Posterior vena cava (tissue), 2 donors: Measurements from ENCODE around the gene ALDOA. TPM values are rescaled to one million over a fixed set of nuclear protein-coding genes. Genes with fewer than 3 reads are reported as not detected.

Experiments used
- DNase-seq: peaks from one replicate; pipeline ENCODE4 v3.0.0-alpha.2; 2020; ENCODE audit warnings: low spot score
- intact Hi-C, 2 donors: fragments of 100-400 bp; cut with DNase I; formaldehyde crosslinking; loops; one replicate each; pipeline versions ENCODE4 v1.14.1 to v1.14.2; 2022 to 2023
- total RNA-seq, 2 donors: library from RNA; stranded (reverse); fragmentation: NEBNext Ultra II Directional; extraction: Animal tissue kit (Norgen Biotek cat#: 25700); gene quantifications; one replicate each; pipeline ENCODE4 v1.2.1, GENCODE V29; 2021
- donor health status: DM: yes; HTN: yes; CAD: no.
- donor health status: DM: yes; HTN: yes; CAD: no.

ALDOA gene
- total RNA-seq, 2 donors from 2014 or later = 937 to 987 TPM

GRCh38 chr16:30065943-30066760, 592 bp downstream of the ALDOA start:
- intact Hi-C loops = no loop called here

GRCh38 chr16:30066761-30067583, 1.4 kb downstream of the ALDOA start:
- peak; percentile 83 for DNase-seq

More at GRCh38 chr16:30065943-30066760, 592 bp downstream of the ALDOA start:
- DNase-seq = no peak

GRCh38 chr16:30067584-30067916, 2.0 kb downstream of the ALDOA start:
- DNase-seq = no peak
- intact Hi-C loops = no loop called here

More at GRCh38 chr16:30066761-30067583, 1.4 kb downstream of the ALDOA start:
- intact Hi-C loops = no loop called here

GRCh38 chr16:30068333-30068732, 2.8 kb downstream of the ALDOA start:
- DNase-seq = peak; percentile 58
- intact Hi-C loops = no loop called here

- DNase-seq = no peak
- intact Hi-C loops = no loop called here
Observed at GRCh38 chr16:30068750-30069610, 3.4 kb downstream of the ALDOA start.

- intact Hi-C loops = no loop called here
- DNase-seq = no peak
Observed at GRCh38 chr16:30069611-30070462, 4.3 kb downstream of the ALDOA start.

GRCh38 chr16:30070490-30070889, 4.9 kb downstream of the ALDOA start:
- no peak for DNase-seq
- intact Hi-C loops = no loop called here

- DNase-seq = peak; percentile 97
- intact Hi-C loops = no loop called here
Observed at GRCh38 chr16:30075503-30076275, 10.1 kb downstream of the ALDOA start, which contains the start of gene PPP4C. PPP4C (plus strand) TSS chr16:30075994; CDS start chr16:30076378, 384 bp downstream.

GRCh38 chr16:30076276-30076791, 10.8 kb downstream of the ALDOA start:
- intact Hi-C loops = no loop called here
- DNase-seq = peak; percentile 84

- intact Hi-C loops = no loop called here
- no peak for DNase-seq
Observed at GRCh38 chr16:30077656-30078055, 12.1 kb downstream of the ALDOA start.

- intact Hi-C loops = no loop called here
- DNase-seq = no peak
Observed at GRCh38 chr16:30078744-30079143, 13.2 kb downstream of the ALDOA start.

GRCh38 chr16:30079480-30079879, 13.9 kb downstream of the ALDOA start:
- intact Hi-C loops = no loop called here
- DNase-seq = no peak

- intact Hi-C loops = no loop called here
- DNase-seq = no peak
Observed at GRCh38 chr16:30082545-30083090, 17.1 kb downstream of the ALDOA start.

- peak; percentile 67 for DNase-seq
- intact Hi-C loops = no loop called here
Observed at GRCh38 chr16:30083216-30084055, 17.9 kb downstream of the ALDOA start.

- intact Hi-C loops = no loop called here
- DNase-seq = peak; percentile 66
Observed at GRCh38 chr16:30084096-30084815, 18.7 kb downstream of the ALDOA start.

GRCh38 chr16:30084816-30085159, 19.2 kb downstream of the ALDOA start:
- intact Hi-C loops = no loop called here

More at GRCh38 chr16:30084816-30085159, 19.2 kb downstream of the ALDOA start:
- peak; percentile 92 for DNase-seq
